ENCODE measurements around the gene FSD1L. TPM values are rescaled to one million over a fixed set of nuclear protein-coding genes. Genes with fewer than 3 reads are reported as not detected.

The FSD1L gene
- polyA plus RNA-seq, 1 of the 3 experiments (the other 2 are of a cell fraction), result 0.76 TPM

- H4K20me1 ChIP-seq (ENCODE audit: insufficient read depth), result no peaks in the 10 kb centered on the region
- peaks cover 9% of the 10 kb centered on the region for H3F3A ChIP-seq (replicated peaks; ENCODE audit: insufficient read depth)
- H3K27ac ChIP-seq (ENCODE audit: low read depth in 2 of 2, low read length in 1 of 2), result no peak overlapping the region
- H3K4me3 ChIP-seq (ENCODE audit: low read depth in 2 of 2, low read length in 1 of 2), result no peak overlapping the region
- H3K4me2 ChIP-seq, result no peak overlapping the region
- peaks cover 31 to 42% of the 10 kb centered on the region in 2 experiments for H3K36me3 ChIP-seq (replicated peaks in 1 of 2; ENCODE audit: control insufficient read depth in 1 of 2, insufficient read depth in 2 of 2, low read length in 1 of 2)
- no peak overlapping the region for H2AFZ ChIP-seq (ENCODE audit: low read depth)
- H3K79me2 ChIP-seq (ENCODE audit: insufficient read depth), result no peaks in the 10 kb centered on the region
- 91% methylated on average over 3 of the region's 3 CpGs for WGBS (ENCODE audit: low lambda C conversion rate)
- POLR2A ChIA-PET, result no interaction called here
- no peak for DNase-seq
- TF ChIP-seq MXI1 (IDR thresholded peaks at IDR 0.05; ENCODE audit: low read depth, low read length) (no peak), CTCF (IDR thresholded peaks at IDR 0.05) (no peak), TEAD4 (IDR thresholded peaks at IDR 0.05; ENCODE audit: borderline replicate concordance, insufficient read depth) (no peak), MEF2A (IDR thresholded peaks at IDR 0.05; ENCODE audit: borderline replicate concordance, low read depth) (no peak), SMC3 (IDR thresholded peaks at IDR 0.05; ENCODE audit: low read depth, low read length) (no peak), TAF1 (IDR thresholded peaks at IDR 0.05; ENCODE audit: borderline replicate concordance, low read depth, low read length) (no peak), EP300 (IDR thresholded peaks at IDR 0.05; ENCODE audit: borderline replicate concordance in 1 of 2, low read depth in 1 of 2, low read length in 1 of 2) (no peak), REST (IDR thresholded peaks at IDR 0.05; ENCODE audit: low read depth, low read length) (no peak), ELF1 (IDR thresholded peaks at IDR 0.05) (no peak), RCOR1 (IDR thresholded peaks at IDR 0.05; ENCODE audit: low read length) (no peak), EZH2phosphoT487 (IDR thresholded peaks at IDR 0.05; ENCODE audit: borderline replicate concordance, low read depth) (no peak), GABPA (IDR thresholded peaks at IDR 0.05; ENCODE audit: low read depth) (no peak)
- H3K27me3 ChIP-seq (ENCODE audit: insufficient read depth), result no peaks in the 10 kb centered on the region
- H3K9me2 ChIP-seq, result no peaks in the 10 kb centered on the region
- H3K9ac ChIP-seq, result no peak overlapping the region
- no peaks in the 10 kb centered on the region; a peak in 1 of 4 replicates for H3K4me1 ChIP-seq (ENCODE audit: control insufficient read depth in 1 of 2, insufficient read depth in 2 of 2, low read depth in 1 of 2, low read length in 1 of 2)
- H3K9me3 ChIP-seq, result no peaks in the 10 kb centered on the region
- CTCF ChIA-PET, result no interaction called here
Observed at GRCh38 chr9:105535920-105536668, 88.3 kb downstream of the FSD1L start.

All from SK-N-SH (cell line).